WTC11 (cell line): ENCODE results near the gene PDGFRB. TPM values are rescaled to one million over a fixed set of nuclear protein-coding genes. Genes with fewer than 3 reads are reported as not detected.
A peak's percentile ranks its signal among the peaks of the same experiment; 100 is the strongest.

ENCODE experiments used
- ATAC-seq: fragments of 200-7000 bp; cut with Tn5 transposase; 2 replicates; pipeline ENCODE4 v1.10.0; 2021; ENCODE audit warnings: mild to moderate bottlenecking, moderate library complexity
- CTCF ChIA-PET: fragments of 300-600 bp; sonication (Branson Sonifier 250); formaldehyde crosslinking; loops from one replicate; lab custom pipeline; 2021; ENCODE audit warnings: antibody characterized with exemption; lab: Charles Lee
- POLR2A ChIA-PET: fragments of 350-600 bp; sonication (Branson Sonifier 250); formaldehyde crosslinking; loops from one replicate; lab custom pipeline; 2021; ENCODE audit warnings: antibody characterized with exemption; lab: Charles Lee
- DNase-seq: peaks from one replicate; pipeline ENCODE4 v3.0.0; 2021; ENCODE audit warnings: low spot score
- H3K27ac Mint-ChIP-seq: 2 replicates; pipeline ENCODE4 v1.8.0; 2021; ENCODE audit warnings: mixed read lengths
- H3K27me3 Mint-ChIP-seq: 2 replicates; pipeline ENCODE4 v1.8.0; 2021; ENCODE audit warnings: low read depth, mild to moderate bottlenecking, moderate library complexity, mixed read lengths
- H3K36me3 Mint-ChIP-seq: 2 replicates; pipeline ENCODE4 v1.8.0; 2021; ENCODE audit warnings: mixed read lengths
- H3K4me1 Mint-ChIP-seq: 2 replicates; pipeline ENCODE4 v1.8.0; 2022; ENCODE audit warnings: mixed read lengths
- H3K4me3 Mint-ChIP-seq: 2 replicates; pipeline ENCODE4 v1.8.0; 2021; ENCODE audit warnings: mild to moderate bottlenecking, moderate library complexity, mixed read lengths
- H3K9me3 Mint-ChIP-seq: 2 replicates; pipeline ENCODE4 v1.8.0; 2021; ENCODE audit warnings: mixed read lengths
- ATF1 ChIP-seq: sonication (generic); formaldehyde crosslinking; IDR thresholded peaks from 2 replicates; pipeline ENCODE4 v1.8.1; 2023; ENCODE audit warnings: mild to moderate bottlenecking, moderate library complexity, missing genetic modification reagents
- CBFB ChIP-seq: sonication (generic); formaldehyde crosslinking; IDR thresholded peaks from 2 replicates; pipeline ENCODE4 v1.8.1; 2022; ENCODE audit warnings: mild to moderate bottlenecking, low read depth, missing genetic modification reagents
- EMX1 ChIP-seq: fragments of 250-450 bp; sonication (Bioruptor Pico); IDR thresholded peaks from 2 replicates; pipeline ENCODE4 v1.8.0; 2021; ENCODE audit warnings: mild to moderate bottlenecking
- ESRRA ChIP-seq: sonication (generic); formaldehyde crosslinking; IDR thresholded peaks from 2 replicates; pipeline ENCODE4 v1.8.1; 2022; ENCODE audit warnings: mild to moderate bottlenecking, missing genetic modification reagents, borderline replicate concordance
- ETV6 ChIP-seq: sonication (generic); formaldehyde crosslinking; IDR thresholded peaks from 2 replicates; pipeline ENCODE4 v1.8.1; 2022; ENCODE audit warnings: mild to moderate bottlenecking, missing genetic modification reagents
- FOXP1 ChIP-seq: sonication (generic); formaldehyde crosslinking; IDR thresholded peaks from 2 replicates; pipeline ENCODE4 v1.8.0; 2022; ENCODE audit warnings: missing genetic modification reagents, mild to moderate bottlenecking, moderate library complexity, borderline replicate concordance
- GABPB1 ChIP-seq: sonication (generic); formaldehyde crosslinking; IDR thresholded peaks from 2 replicates; pipeline ENCODE4 v1.8.1; 2023; ENCODE audit warnings: mild to moderate bottlenecking, missing genetic modification reagents
- HMGA2 ChIP-seq: fragments of 250-450 bp; sonication (Bioruptor Pico); IDR thresholded peaks from 2 replicates; pipeline ENCODE4 v1.4.0; 2021; ENCODE audit warnings: mild to moderate bottlenecking, moderate library complexity
- JAZF1 ChIP-seq: fragments of 250-450 bp; sonication (Bioruptor Pico); IDR thresholded peaks from 2 replicates; pipeline ENCODE4 v1.9.0; 2021; ENCODE audit warnings: moderate library complexity, mild to moderate bottlenecking, inconsistent platforms
- KAT7 ChIP-seq: sonication (generic); formaldehyde crosslinking; IDR thresholded peaks from 2 replicates; pipeline ENCODE4 v1.8.1; 2023; ENCODE audit warnings: missing genetic modification reagents, mild to moderate bottlenecking, borderline replicate concordance
- MXD4 ChIP-seq: fragments of 250-450 bp; sonication (Bioruptor Pico); IDR thresholded peaks from 2 replicates; pipeline ENCODE4 v1.8.0; 2021; ENCODE audit warnings: mild to moderate bottlenecking, moderate library complexity, borderline replicate concordance
- OVOL2 ChIP-seq: fragments of 250-450 bp; sonication (Bioruptor Pico); IDR thresholded peaks from 2 replicates; pipeline ENCODE4 v1.9.0; 2021; ENCODE audit warnings: mild to moderate bottlenecking, borderline replicate concordance
- SMAD4 ChIP-seq: sonication (generic); formaldehyde crosslinking; IDR thresholded peaks from 2 replicates; pipeline ENCODE4 v1.8.0; 2022; ENCODE audit warnings: mild to moderate bottlenecking, missing genetic modification reagents
- SP1 ChIP-seq: sonication (generic); formaldehyde crosslinking; conservative IDR thresholded peaks from 2 replicates; pipeline ENCODE4 v1.8.1; 2022; ENCODE audit warnings: missing genetic modification reagents
- TEAD4 ChIP-seq: sonication (generic); formaldehyde crosslinking; IDR thresholded peaks from 2 replicates; pipeline ENCODE4 v1.8.0; 2022; ENCODE audit warnings: mild to moderate bottlenecking, missing genetic modification reagents
- TP53 ChIP-seq: sonication (generic); formaldehyde crosslinking; IDR thresholded peaks from 2 replicates; pipeline ENCODE4 v1.8.1; 2023; ENCODE audit warnings: mild to moderate bottlenecking, missing genetic modification reagents
- ZNF263 ChIP-seq: sonication (generic); formaldehyde crosslinking; IDR thresholded peaks from 2 replicates; pipeline ENCODE4 v1.8.1; 2022; ENCODE audit warnings: low read depth, mild to moderate bottlenecking, moderate library complexity, missing genetic modification reagents
- total RNA-seq: library from RNA; stranded (reverse); gene quantifications from 3 replicates; pipeline ENCODE4 v1.2.3, GENCODE V29; 2021
- TF ChIP-seq, protein P1 (sequence below): sonication (generic); formaldehyde crosslinking; IDR thresholded peaks from 2 replicates; pipeline ENCODE4 v1.8.0; 2022; ENCODE audit warnings: mild to moderate bottlenecking, missing genetic modification reagents
- TF ChIP-seq, protein P2 (sequence below): sonication (generic); formaldehyde crosslinking; IDR thresholded peaks from 2 replicates; pipeline ENCODE4 v1.8.1; 2022; ENCODE audit warnings: missing genetic modification reagents, borderline replicate concordance
- TF ChIP-seq, protein P3 (sequence below): sonication (generic); formaldehyde crosslinking; IDR thresholded peaks from 2 replicates; pipeline ENCODE4 v1.8.0; 2022; ENCODE audit warnings: mild to moderate bottlenecking, missing genetic modification reagents
- TF ChIP-seq, protein P4 (sequence below): sonication (generic); formaldehyde crosslinking; IDR thresholded peaks from 2 replicates; pipeline ENCODE4 v1.8.1; 2023; ENCODE audit warnings: mild to moderate bottlenecking, missing genetic modification reagents, borderline replicate concordance
- TF ChIP-seq, protein P5 (sequence below): sonication (generic); formaldehyde crosslinking; IDR thresholded peaks from 2 replicates; pipeline ENCODE4 v1.8.0; 2023; ENCODE audit warnings: mild to moderate bottlenecking, missing genetic modification reagents
- TF ChIP-seq, protein P6 (sequence below): fragments of 250-450 bp; sonication (Bioruptor Pico); IDR thresholded peaks from 2 replicates; pipeline ENCODE4 v1.9.0; 2021; ENCODE audit warnings: moderate library complexity, mild to moderate bottlenecking, inconsistent platforms, borderline replicate concordance

The PDGFRB gene
- total RNA-seq, 1 experiment from 2014 or later: 5.1 TPM

DNA sequence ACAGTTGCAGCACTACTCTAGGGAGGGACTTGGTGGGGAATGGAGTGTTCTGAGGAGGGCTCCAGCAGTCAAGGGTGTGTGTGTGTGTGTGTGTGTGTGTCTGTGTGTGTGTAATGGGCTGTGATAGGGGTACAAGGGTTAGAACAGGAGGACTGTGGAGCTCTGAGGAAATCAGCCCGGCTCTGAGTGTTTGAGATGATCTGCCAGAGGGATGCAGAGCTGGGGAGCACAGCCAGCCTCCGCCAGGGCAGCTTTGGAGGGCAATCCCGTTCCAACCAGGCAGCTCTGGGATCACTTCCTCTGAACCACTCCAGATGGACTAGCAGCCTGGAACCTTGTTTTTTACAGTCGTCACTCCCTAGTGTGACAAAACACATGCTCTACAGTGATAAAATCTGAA lies 31.3 kb upstream of the PDGFRB start (continued):
- no peak for TF ChIP-seq EMX1
- TF ChIP-seq, protein P1, sequence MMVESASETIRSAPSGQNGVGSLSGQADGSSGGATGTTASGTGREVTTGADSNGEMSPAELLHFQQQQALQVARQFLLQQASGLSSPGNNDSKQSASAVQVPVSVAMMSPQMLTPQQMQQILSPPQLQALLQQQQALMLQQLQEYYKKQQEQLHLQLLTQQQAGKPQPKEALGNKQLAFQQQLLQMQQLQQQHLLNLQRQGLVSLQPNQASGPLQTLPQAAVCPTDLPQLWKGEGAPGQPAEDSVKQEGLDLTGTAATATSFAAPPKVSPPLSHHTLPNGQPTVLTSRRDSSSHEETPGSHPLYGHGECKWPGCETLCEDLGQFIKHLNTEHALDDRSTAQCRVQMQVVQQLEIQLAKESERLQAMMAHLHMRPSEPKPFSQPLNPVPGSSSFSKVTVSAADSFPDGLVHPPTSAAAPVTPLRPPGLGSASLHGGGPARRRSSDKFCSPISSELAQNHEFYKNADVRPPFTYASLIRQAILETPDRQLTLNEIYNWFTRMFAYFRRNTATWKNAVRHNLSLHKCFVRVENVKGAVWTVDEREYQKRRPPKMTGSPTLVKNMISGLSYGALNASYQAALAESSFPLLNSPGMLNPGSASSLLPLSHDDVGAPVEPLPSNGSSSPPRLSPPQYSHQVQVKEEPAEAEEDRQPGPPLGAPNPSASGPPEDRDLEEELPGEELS (CRISPR knock-in tag): no peak
- TF ChIP-seq, protein P2, sequence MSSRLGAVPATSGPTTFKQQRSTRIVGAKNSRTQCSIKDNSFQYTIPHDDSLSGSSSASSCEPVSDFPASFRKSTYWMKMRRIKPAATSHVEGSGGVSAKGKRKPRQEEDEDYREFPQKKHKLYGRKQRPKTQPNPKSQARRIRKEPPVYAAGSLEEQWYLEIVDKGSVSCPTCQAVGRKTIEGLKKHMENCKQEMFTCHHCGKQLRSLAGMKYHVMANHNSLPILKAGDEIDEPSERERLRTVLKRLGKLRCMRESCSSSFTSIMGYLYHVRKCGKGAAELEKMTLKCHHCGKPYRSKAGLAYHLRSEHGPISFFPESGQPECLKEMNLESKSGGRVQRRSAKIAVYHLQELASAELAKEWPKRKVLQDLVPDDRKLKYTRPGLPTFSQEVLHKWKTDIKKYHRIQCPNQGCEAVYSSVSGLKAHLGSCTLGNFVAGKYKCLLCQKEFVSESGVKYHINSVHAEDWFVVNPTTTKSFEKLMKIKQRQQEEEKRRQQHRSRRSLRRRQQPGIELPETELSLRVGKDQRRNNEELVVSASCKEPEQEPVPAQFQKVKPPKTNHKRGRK (CRISPR knock-in tag): no peak
- no peak for TF ChIP-seq SMAD4
- TF ChIP-seq, all 79 proteins: peak for 0

DNA sequence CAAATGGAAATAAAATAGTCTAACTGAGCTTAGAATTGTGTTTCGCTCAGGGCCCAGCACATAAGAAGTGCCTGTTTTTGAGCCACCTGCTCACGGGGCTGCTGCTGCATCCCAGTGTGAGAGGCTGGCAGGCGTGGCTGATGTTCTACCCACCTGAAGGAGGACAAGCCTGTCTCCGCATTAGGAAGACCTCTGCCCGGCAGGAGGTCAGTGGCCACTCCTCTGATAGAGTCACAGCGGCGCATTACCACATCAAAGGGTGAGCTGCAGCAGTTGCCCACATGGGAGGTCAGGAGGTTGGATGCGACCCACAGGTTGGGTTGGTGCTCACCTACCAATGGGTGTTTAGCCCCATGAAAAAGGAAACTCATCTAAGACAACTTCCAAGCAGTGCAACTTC lies 30.5 kb upstream of the PDGFRB start:
- no peak for ATAC-seq
- H3K27ac Mint-ChIP-seq: no peak overlapping the region
- ChIA-PET POLR2A (no interaction called here), CTCF (interaction anchor here (1.1 kb wide), 1 partner anchor 10 kb away, joined by 3 read pairs; no protein-coding TSS in a partner anchor)
- no peaks in the 10 kb centered on the region for H3K36me3 Mint-ChIP-seq
- no peaks in the 10 kb centered on the region for H3K9me3 Mint-ChIP-seq
- peak; percentile 43 for DNase-seq
- peaks cover 28% of the 10 kb centered on the region for H3K4me1 Mint-ChIP-seq
- TF ChIP-seq GABPB1 (no peak), ETV6 (CRISPR knock-in tag) (no peak), TP53 (no peak), TEAD4 (no peak), ZNF263 (no peak), SP1 (CRISPR knock-in tag) (no peak)
- TF ChIP-seq, protein P3, sequence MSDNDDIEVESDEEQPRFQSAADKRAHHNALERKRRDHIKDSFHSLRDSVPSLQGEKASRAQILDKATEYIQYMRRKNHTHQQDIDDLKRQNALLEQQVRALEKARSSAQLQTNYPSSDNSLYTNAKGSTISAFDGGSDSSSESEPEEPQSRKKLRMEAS (CRISPR knock-in tag): no peak
- TF ChIP-seq, protein P4, sequence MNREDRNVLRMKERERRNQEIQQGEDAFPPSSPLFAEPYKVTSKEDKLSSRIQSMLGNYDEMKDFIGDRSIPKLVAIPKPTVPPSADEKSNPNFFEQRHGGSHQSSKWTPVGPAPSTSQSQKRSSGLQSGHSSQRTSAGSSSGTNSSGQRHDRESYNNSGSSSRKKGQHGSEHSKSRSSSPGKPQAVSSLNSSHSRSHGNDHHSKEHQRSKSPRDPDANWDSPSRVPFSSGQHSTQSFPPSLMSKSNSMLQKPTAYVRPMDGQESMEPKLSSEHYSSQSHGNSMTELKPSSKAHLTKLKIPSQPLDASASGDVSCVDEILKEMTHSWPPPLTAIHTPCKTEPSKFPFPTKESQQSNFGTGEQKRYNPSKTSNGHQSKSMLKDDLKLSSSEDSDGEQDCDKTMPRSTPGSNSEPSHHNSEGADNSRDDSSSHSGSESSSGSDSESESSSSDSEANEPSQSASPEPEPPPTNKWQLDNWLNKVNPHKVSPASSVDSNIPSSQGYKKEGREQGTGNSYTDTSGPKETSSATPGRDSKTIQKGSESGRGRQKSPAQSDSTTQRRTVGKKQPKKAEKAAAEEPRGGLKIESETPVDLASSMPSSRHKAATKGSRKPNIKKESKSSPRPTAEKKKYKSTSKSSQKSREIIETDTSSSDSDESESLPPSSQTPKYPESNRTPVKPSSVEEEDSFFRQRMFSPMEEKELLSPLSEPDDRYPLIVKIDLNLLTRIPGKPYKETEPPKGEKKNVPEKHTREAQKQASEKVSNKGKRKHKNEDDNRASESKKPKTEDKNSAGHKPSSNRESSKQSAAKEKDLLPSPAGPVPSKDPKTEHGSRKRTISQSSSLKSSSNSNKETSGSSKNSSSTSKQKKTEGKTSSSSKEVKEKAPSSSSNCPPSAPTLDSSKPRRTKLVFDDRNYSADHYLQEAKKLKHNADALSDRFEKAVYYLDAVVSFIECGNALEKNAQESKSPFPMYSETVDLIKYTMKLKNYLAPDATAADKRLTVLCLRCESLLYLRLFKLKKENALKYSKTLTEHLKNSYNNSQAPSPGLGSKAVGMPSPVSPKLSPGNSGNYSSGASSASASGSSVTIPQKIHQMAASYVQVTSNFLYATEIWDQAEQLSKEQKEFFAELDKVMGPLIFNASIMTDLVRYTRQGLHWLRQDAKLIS (CRISPR knock-in tag): no peak
- H3K27me3 Mint-ChIP-seq: peaks cover 69% of the 10 kb centered on the region
- H3K4me3 Mint-ChIP-seq: no peak overlapping the region

DNA sequence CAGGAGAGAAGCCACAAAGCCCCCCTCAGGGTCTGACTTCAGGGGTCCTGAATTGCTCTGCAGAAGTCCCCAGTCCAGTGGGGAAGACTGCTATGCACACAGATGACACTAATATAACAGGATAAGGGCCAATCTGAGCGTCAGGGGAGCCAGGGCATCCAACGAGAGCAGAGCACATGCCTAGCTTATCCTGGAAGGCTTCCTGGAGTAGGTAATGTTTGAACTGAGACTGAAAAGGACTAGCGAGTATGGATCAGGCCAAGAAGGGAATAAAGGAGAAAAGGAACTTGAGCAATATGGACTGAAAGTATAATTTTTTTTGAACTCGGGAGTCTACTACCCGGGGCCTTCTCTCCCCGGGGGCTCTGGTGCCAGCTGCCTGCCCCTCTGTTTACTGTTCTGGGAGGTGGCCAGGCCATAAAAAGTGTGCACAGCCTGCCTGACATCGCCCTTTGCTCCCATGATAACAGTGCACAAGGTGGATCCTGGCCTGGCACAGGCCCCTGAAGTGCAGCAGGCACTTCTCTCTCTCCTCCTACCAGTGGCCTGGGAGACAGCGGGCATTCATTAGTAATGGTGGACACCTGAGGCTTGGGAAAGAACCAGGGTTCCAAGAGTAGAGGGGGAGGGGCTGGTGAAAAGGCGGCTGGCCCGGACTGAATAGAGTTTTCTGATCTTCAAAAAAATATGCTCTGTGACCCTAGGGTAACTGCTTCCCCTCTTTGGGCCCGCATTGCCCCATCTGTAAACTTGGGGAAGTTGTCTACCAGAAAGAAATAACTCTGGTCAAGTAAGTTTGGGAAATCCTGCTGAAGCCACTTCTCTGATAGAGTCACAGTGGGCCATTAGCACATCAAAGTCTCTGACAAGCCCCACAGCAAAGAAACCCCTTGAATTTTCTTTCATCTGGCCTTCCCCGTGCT lies 29.6 kb upstream of the PDGFRB start:
- H3K27me3 Mint-ChIP-seq: peaks cover 60% of the 10 kb centered on the region
- H3K4me3 Mint-ChIP-seq: no peak overlapping the region
- peaks cover 23% of the 10 kb centered on the region for H3K4me1 Mint-ChIP-seq

More for the DNA sequence above, 29.6 kb upstream of the PDGFRB start:
- H3K9me3 Mint-ChIP-seq: no peaks in the 10 kb centered on the region
- ATAC-seq: no peak
- DNase-seq: no peak
- POLR2A ChIA-PET: no interaction called here
- no peak overlapping the region for H3K27ac Mint-ChIP-seq
- CTCF ChIA-PET: interaction anchor here (1.1 to 2.1 kb wide), 2 partner anchors 9 to 10 kb away, joined by 3 to 13 read pairs; no protein-coding TSS in a partner anchor
- H3K36me3 Mint-ChIP-seq: no peaks in the 10 kb centered on the region
- TF ChIP-seq ATF1: no peak
- TF ChIP-seq JAZF1 (CRISPR knock-in tag): no peak
- no peak for TF ChIP-seq MXD4 (CRISPR knock-in tag)
- TF ChIP-seq, protein P5, sequence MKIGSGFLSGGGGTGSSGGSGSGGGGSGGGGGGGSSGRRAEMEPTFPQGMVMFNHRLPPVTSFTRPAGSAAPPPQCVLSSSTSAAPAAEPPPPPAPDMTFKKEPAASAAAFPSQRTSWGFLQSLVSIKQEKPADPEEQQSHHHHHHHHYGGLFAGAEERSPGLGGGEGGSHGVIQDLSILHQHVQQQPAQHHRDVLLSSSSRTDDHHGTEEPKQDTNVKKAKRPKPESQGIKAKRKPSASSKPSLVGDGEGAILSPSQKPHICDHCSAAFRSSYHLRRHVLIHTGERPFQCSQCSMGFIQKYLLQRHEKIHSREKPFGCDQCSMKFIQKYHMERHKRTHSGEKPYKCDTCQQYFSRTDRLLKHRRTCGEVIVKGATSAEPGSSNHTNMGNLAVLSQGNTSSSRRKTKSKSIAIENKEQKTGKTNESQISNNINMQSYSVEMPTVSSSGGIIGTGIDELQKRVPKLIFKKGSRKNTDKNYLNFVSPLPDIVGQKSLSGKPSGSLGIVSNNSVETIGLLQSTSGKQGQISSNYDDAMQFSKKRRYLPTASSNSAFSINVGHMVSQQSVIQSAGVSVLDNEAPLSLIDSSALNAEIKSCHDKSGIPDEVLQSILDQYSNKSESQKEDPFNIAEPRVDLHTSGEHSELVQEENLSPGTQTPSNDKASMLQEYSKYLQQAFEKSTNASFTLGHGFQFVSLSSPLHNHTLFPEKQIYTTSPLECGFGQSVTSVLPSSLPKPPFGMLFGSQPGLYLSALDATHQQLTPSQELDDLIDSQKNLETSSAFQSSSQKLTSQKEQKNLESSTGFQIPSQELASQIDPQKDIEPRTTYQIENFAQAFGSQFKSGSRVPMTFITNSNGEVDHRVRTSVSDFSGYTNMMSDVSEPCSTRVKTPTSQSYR: no peak
- no peak for TF ChIP-seq KAT7 (CRISPR knock-in tag)
- TF ChIP-seq FOXP1: no peak
- TF ChIP-seq, protein P6, sequence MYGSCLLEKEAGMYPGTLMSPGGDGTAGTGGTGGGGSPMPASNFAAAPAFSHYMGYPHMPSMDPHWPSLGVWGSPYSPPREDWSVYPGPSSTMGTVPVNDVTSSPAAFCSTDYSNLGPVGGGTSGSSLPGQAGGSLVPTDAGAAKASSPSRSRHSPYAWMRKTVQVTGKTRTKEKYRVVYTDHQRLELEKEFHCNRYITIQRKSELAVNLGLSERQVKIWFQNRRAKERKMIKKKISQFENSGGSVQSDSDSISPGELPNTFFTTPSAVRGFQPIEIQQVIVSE (CRISPR knock-in tag): no peak
- no peak for TF ChIP-seq HMGA2 (CRISPR knock-in tag)
- TF ChIP-seq OVOL2 (CRISPR knock-in tag): no peak
- no peak for TF ChIP-seq CBFB (CRISPR knock-in tag)
- no peak for TF ChIP-seq ESRRA (CRISPR knock-in tag)
- TF ChIP-seq, all 79 proteins: peak for 0
